Stimulated activated CD4-positive, alpha-beta T cell treated with anti-CD3 and anti-CD28 coated beads, TNF-alpha, amount 100 ng/mL, for 1 hour (primary cell): Measurements from ENCODE around the gene TMEM115.

Source experiments
- DNase-seq, 3 donors: peaks; one replicate each; pipeline ENCODE4 v3.0.0-alpha.2; 2020; ENCODE audit warnings: low read depth in 3 of 3, low spot score in 1 of 3

Gene TMEM115

DNA sequence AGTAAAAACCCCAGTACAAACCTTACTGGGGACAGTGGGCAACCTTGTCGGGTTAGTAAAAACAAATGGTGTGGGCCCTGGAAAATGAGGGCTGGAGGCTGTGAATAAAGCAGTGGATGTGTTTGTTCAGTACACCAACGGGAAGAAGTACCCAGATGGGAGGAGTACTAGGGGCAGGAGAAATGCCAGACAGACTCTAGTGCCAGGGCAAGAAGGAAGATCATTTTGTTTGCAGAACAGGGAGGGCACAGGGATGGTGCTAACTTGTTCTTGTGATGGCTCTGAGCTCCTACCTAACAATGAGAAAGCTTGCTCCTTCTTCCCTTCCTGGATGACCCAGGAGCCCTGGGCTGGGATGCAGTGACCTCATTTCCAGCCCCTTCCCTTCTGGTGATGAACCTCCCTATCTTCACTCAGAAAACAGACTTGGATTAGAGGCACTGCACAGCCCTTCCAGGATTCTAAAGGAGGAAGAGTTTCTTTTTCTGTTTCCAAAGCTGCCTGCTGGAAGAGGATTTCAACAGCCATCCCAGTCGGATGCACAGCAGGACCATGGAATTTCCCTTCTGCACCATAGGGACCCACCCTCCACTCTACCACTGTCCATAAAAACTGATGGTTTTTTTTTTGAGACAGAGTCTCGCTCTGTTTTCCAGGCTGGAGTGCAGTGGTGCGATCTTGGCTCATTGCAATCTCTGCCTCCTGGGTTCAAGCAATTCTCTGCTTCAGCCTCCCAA is 24.8 kb downstream of the TMEM115 start:
- no peak for DNase-seq

DNA sequence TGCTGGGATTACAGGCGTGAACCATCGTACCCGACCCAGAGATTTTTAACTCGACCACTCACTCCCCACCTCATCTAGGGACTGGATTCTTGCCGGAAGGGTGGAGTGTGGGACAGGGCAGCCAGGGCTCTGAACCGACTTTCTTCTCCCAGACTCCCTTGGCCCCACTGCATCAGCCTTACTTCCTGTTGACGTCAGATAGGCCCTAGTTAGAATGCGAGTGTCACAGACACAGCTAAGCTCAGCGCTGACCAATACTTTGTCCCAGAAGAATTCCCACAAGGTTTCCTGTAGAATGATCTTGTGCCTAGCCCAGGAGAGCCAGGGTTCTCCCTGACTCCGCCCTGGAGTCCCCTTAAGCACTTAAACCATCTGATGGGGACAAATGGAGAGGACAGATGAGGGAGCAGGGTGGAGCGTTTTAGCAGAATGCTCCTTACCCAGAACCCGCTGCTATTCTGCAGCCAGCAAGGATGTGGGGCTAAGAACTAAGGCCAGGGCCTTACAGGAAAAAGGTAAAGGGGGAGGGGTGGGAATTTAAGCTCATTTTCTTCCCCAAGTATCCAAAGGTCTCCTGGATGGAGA is 25.5 kb downstream of the TMEM115 start:
- no peak for DNase-seq

GRCh38 chr3:50331364-50331907 is 27.9 kb downstream of the TMEM115 start:
- DNase-seq: no peak

DNA sequence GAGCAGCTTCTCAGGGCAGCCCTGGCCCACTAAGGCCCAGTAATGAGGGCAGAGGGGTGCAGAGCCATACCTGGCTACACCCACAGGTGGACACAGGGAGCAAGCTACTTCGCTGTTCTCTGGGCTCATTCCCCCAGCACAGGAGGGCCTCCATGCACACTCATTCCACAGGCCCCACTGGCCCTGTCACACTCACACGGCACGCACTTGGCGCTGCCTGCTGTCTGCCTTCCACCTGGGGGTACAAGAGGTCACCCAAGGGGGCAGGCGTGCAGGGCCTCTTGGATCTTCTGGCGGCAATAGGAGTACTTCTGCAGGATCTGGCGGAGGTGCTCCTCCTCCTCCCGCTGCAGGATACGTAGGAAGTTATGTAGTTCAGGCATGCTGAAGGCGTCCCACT is 29.0 kb downstream of the TMEM115 start:
- DNase-seq: no peak

DNA sequence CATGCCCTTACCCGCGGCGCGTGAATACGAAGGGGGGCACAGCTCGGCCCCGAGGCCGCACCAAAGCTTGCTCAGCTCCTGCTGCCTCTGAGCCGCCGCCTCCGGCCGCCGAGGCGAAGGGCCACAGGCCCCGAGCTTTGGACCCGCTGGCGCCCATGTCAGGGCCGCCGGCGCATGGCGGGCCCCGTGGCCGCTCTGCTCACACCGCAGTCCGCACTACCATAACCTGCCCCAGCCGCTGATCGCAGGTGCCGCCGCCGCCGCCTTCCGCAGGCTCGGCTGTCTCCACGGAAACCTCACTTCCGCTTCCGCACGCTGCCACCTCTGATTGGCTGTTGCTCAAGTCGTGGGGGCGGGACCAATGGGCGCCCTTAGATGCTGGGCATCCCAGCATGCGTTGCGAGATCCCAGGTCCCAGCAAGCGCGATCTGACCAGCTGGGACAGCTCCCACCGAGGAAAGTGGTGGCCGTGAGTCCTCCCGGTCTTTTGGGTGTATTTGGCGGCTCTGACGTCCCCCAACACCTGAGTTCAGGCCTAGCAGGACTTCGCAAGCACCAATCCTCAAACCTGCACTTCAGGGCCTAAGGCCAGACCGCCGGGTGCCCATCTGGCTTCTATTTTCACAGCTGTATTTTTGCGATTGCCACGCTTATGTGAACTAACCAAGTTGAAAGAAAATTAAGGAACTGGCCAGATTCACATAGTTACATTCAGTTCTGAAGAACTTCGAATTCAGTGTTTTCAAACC is 31.2 kb downstream of the TMEM115 start, which contains the start of gene TUSC2:
TUSC2 (minus strand) TSS at position 281 of the 749 bp plus-strand sequence; CDS start at position 157, 124 bp downstream.
- DNase-seq: peak; percentile 80 to 88 (median 86)

GRCh38 chr3:50327129-50327528 is 32.2 kb downstream of the TMEM115 start:
- DNase-seq: no peak

DNA sequence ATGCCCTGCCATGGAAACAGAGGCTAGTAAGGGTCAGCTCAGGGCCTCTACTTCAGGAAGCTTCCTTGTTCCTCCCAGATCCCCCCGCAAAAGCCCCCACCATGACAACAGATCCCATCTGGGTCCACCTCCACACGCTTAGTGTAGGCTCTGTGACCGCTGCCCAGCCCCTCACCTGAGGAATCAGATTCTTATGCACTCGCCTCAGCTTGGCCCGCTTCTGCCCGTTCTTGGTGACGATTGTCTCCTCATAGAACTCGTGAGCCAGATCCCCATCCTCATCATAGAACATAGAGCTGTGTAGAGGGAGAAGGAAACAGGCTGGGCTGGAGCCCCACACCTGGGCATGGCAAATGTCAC is 33.2 kb downstream of the TMEM115 start:
- DNase-seq: no peak

DNA sequence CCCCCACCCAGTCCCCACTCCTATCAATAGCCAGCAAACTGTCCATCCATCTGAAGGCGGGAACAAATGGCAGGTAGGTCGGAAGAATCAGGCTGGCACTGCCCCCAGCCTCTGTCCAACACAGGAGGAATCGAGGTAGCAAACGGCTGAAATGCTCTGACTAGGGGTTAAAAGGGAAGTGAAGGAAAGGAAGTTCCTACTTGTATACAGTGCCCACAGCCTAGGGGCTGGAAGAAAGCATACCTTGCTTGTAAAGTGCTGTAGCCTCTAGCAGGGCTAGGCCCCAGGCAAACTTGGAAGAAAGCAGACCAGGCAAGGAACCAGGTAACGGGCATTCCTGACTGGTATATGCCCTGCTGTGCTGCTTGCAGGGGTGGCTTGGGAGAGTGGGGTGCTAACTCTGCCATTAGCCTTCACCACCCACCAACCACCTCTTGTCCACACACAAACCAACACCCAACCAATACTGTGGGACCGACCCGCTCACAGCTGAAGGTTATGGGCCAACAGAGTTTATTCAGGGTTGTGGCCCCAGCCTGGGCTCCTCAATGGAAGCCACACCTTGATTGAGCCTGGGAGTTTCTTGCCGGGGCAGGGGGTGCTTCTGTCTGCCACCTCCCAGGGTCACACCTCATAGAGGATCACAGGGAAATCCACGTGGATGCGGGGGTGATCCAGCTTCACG is 33.7 kb downstream of the TMEM115 start:
- DNase-seq: no peak

DNA sequence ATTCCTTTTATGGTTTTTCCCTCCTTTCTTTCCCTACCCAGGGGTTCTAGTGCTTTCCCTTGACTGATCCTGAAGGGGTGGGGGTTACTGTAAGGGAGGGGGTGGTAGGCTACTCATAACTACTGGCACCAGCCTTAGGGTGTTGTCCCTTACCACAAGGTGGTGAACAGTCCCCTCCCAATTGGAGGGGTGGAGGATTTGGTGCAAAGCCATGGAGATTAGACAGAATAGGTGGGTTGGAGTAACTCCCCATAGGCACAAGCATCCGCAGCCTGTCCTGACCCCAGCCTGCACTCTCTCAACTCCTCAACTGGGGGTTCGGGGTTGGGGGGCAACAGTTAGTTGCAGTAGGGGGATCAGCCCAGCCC is 34.2 kb downstream of the TMEM115 start:
- DNase-seq: no peak

GRCh38 chr3:50324351-50325112 is 34.8 kb downstream of the TMEM115 start:
- DNase-seq: peak in 1 of 3 donors; percentile 44

- no peak for DNase-seq
Observed at GRCh38 chr3:50323614-50324199, 35.6 kb downstream of the TMEM115 start.

- DNase-seq: no peak
Observed at GRCh38 chr3:50323092-50323600, 36.2 kb downstream of the TMEM115 start.

DNA sequence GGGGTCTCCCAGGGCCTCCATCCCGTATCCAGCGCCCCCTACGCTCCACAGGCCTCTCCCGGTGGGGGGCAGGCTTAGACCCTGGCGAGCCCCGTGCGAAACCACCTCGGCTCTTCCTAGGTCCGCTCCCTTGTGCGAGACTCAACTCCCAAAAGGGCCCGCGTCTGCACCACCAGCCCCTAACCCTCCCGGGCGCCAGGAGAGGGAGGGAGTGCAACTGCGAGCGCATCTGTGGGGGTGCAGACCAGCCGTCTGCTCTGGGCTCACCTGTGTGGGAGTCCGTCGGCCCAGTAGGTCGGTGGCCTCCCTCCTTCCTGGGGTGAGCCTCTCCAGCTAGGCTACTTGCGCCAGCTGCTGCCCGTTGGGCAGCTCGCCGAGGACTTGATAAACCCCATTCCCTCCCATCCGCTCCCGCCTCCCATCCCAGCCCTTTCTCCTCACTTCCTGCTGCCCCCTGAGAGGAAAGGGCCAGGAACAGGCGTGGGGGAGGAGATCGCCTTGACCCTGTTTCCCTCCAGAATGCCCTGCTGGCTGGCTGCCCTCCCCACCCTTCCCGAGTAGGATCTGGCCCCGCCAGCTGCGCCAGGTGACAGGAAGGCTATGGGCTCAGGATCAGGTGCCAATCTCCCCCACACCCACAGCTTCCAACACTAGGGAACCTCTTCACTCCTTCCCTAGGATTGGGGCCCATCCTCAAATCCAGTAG is 36.8 kb downstream of the TMEM115 start, which contains the start of gene HYAL2:
HYAL2 (minus strand) TSS at position 360 of the 706 bp plus-strand sequence. CDS start 2,256 bp downstream, outside the sequence.
- DNase-seq: no peak

DNA sequence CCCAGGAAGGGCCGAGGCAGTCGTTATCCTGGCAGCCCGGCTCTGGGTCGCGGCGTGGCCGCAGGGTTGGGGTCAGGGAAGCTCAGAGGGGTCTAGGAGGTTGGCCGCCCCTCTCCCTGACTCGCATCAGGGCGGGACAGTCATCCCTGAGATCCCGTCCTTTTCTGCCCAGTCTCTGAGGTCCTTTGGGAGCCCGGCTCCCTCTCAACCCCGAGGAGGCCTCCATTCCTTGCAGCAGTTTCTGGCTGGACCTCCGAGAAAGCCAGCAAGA is 37.3 kb downstream of the TMEM115 start:
- DNase-seq: no peak

GRCh38 chr3:50321336-50322114 is 37.8 kb downstream of the TMEM115 start:
- DNase-seq: peak in 2 of 3 donors; percentile 55 to 65

GRCh38 chr3:50320853-50321335 is 38.4 kb downstream of the TMEM115 start:
- peak in 2 of 3 donors; percentile 36 to 52 for DNase-seq

DNA sequence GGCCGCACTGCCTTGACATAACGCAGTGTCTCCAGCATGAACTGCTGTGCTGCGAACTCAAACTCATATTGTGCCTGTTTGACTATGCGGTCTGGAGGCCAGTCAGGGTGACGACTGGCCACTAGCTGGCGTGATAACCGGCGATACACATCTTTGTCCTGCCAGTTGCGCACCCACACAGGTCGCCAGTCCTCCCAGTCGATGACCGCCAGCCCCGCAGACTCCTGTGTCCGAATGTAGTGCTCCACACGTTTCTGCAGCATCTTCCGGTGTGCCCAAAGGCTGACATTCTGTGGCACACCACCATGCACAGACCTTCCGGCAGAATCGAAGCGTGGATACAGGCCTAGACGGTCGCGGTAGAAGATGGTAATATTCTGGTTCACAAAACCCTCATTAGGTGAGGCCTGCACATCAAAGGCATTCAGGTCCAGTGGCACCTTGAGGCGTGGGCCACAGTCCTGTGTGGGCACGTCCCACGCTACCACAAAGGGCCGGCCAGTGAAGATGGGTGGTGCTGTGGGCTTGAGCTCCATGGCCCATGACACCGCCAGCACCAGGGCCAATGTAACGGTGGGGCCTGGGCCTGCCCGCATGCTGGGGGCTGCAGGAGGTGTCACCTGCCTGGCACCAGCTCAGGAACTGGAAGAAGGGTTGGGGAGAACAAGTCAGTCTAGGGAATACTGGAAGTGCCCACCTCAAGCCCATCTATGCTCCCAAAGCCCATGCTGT is 39.3 kb downstream of the TMEM115 start:
- DNase-seq: no peak
